Glutamatergic neuron (in vitro differentiated cells): ENCODE measurements around the gene STK39. TPM values are rescaled to one million over a fixed set of nuclear protein-coding genes. Genes with fewer than 3 reads are reported as not detected.

ENCODE experiments used
- DNase-seq: peaks from one replicate; pipeline ENCODE4 v3.0.0; 2022
- H3K27ac Mint-ChIP-seq: one replicate; pipeline ENCODE4 v1.8.0; 2020; ENCODE audit warnings: mild to moderate bottlenecking, mixed read lengths, inconsistent platforms; ENCODE audit not compliant: unreplicated experiment
- H3K27me3 Mint-ChIP-seq: one replicate; pipeline ENCODE4 v1.8.0; 2020; ENCODE audit warnings: mild to moderate bottlenecking, moderate library complexity, mixed read lengths, inconsistent platforms; ENCODE audit not compliant: unreplicated experiment
- H3K36me3 Mint-ChIP-seq: one replicate; pipeline ENCODE4 v1.8.0; 2020; ENCODE audit warnings: mild to moderate bottlenecking, mixed read lengths, inconsistent platforms; ENCODE audit not compliant: unreplicated experiment
- H3K4me1 Mint-ChIP-seq: one replicate; pipeline ENCODE4 v1.8.0; 2020; ENCODE audit warnings: mild to moderate bottlenecking, low read depth, mixed read lengths, inconsistent platforms; ENCODE audit not compliant: unreplicated experiment
- H3K4me3 Mint-ChIP-seq: one replicate; pipeline ENCODE4 v1.8.0; 2020; ENCODE audit warnings: mild to moderate bottlenecking, mixed read lengths, inconsistent platforms; ENCODE audit not compliant: unreplicated experiment
- H3K9me3 Mint-ChIP-seq: one replicate; pipeline ENCODE4 v1.8.0; 2020; ENCODE audit warnings: mild to moderate bottlenecking, moderate library complexity, mixed read lengths, inconsistent platforms; ENCODE audit not compliant: unreplicated experiment
- CTCF ChIP-seq: fragments of 200-600 bp; sonication (generic); IDR thresholded peaks from one replicate; pipeline ENCODE4 v1.5.0; 2021; ENCODE audit not compliant: partially characterized antibody, unreplicated experiment
- total RNA-seq: library from RNA; stranded (reverse); fragmentation: NEBNext Ultra II Directional; extraction: Animal tissue kit (Norgen Biotek cat#: 25700); gene quantifications from one replicate; pipeline ENCODE4 v1.2.1, GENCODE V29; 2021; ENCODE audit not compliant: unreplicated experiment

The STK39 gene
- total RNA-seq, 1 donor from 2014 or later: 35.9 TPM

- DNase-seq: no peak
- no peak for TF ChIP-seq CTCF
- Mint-ChIP-seq H3K27ac (no peak overlapping the region), H3K4me3 (no peak overlapping the region), H3K4me1 (peaks cover 3% of the 10 kb centered on the region), H3K36me3 (no peaks in the 10 kb centered on the region), H3K27me3 (no peaks in the 10 kb centered on the region), H3K9me3 (no peaks in the 10 kb centered on the region)
Measured at GRCh38 chr2:168147830-168148794, 99.3 kb downstream of the STK39 start.

GRCh38 chr2:168146892-168147810, 100.2 kb downstream of the STK39 start:
- Mint-ChIP-seq H3K4me3 (no peak overlapping the region), H3K9me3 (no peaks in the 10 kb centered on the region), H3K27ac (no peak overlapping the region), H3K36me3 (no peaks in the 10 kb centered on the region), H3K27me3 (no peaks in the 10 kb centered on the region), H3K4me1 (peaks cover 3% of the 10 kb centered on the region)
- no peak for DNase-seq
- no peak for TF ChIP-seq CTCF

- H3K36me3 Mint-ChIP-seq: no peaks in the 10 kb centered on the region
- no peaks in the 10 kb centered on the region for H3K27me3 Mint-ChIP-seq
- TF ChIP-seq CTCF: no peak
- peaks cover 3% of the 10 kb centered on the region for H3K4me1 Mint-ChIP-seq
- no peak for DNase-seq
- H3K27ac Mint-ChIP-seq: no peak overlapping the region
- H3K9me3 Mint-ChIP-seq: no peaks in the 10 kb centered on the region
- H3K4me3 Mint-ChIP-seq: no peak overlapping the region
Measured at GRCh38 chr2:168145426-168146310, 101.7 kb downstream of the STK39 start.

- no peak for DNase-seq
- Mint-ChIP-seq H3K27ac (no peak overlapping the region), H3K27me3 (no peaks in the 10 kb centered on the region), H3K4me3 (no peak overlapping the region), H3K4me1 (peaks cover 3% of the 10 kb centered on the region), H3K9me3 (no peaks in the 10 kb centered on the region), H3K36me3 (no peaks in the 10 kb centered on the region)
- no peak for TF ChIP-seq CTCF
Measured at GRCh38 chr2:168145011-168145410, 102.4 kb downstream of the STK39 start.
